Measurements from ENCODE around the gene CYP26A1. TPM values are rescaled to one million over a fixed set of nuclear protein-coding genes. Genes with fewer than 3 reads are reported as not detected.

The CYP26A1 gene
- total and polyA plus RNA-seq, 4 donors = 0.08 to 1.4 (median 0.29) TPM; not detected in 1

GRCh38 chr10:93086289-93086688, 12.6 kb downstream of the CYP26A1 start:
- H3K4me1 ChIP-seq (ENCODE audit: control insufficient read depth in 4 of 4, insufficient read depth in 4 of 4, low read length in 3 of 4) = no peaks in the 10 kb centered on the region
- TF ChIP-seq RXRA (IDR thresholded peaks at IDR 0.05) (no peak), YY1 (IDR thresholded peaks at IDR 0.05) (no peak), HNF4G (IDR thresholded peaks at IDR 0.05) (no peak), REST (IDR thresholded peaks at IDR 0.05) (no peak), TAF1 (conservative IDR thresholded peaks at IDR 0.05) (no peak)
- TF ChIP-seq, protein P1, sequence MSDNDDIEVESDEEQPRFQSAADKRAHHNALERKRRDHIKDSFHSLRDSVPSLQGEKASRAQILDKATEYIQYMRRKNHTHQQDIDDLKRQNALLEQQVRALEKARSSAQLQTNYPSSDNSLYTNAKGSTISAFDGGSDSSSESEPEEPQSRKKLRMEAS (IDR thresholded peaks at IDR 0.05) = no peak
- H3K27ac ChIP-seq (ENCODE audit: low read depth in 1 of 2, low read length in 2 of 2) = no peak overlapping the region
- 95% methylated on average over 6 of the region's 6 CpGs for WGBS
- H3K36me3 ChIP-seq (ENCODE audit: control insufficient read depth in 4 of 4, insufficient read depth in 3 of 4, low read depth in 1 of 4, low read length in 3 of 4) = no peaks in the 10 kb centered on the region
- no peak overlapping the region for H3K4me3 ChIP-seq (ENCODE audit: low read depth in 1 of 3, low read length in 3 of 3)
- DNase-seq (ENCODE audit: low spot score) = no peak
- no peaks in the 10 kb centered on the region for H3K9me3 ChIP-seq (ENCODE audit: control insufficient read depth in 4 of 4, low read length in 3 of 4)
- H3K27me3 ChIP-seq (ENCODE audit: control insufficient read depth in 4 of 4, insufficient read depth in 4 of 4, low read length in 3 of 4) = no peaks in the 10 kb centered on the region
- H3K9ac ChIP-seq (ENCODE audit: low read depth in 1 of 2, low read length in 2 of 2) = no peak overlapping the region

GRCh38 chr10:93087846-93088245, 14.2 kb downstream of the CYP26A1 start:
- no peak for TF ChIP-seq HNF4A (conservative IDR thresholded peaks at IDR 0.05)
- TF ChIP-seq YY1 (IDR thresholded peaks at IDR 0.05) = no peak
- TF ChIP-seq, protein P1 (IDR thresholded peaks at IDR 0.05) = no peak
- TF ChIP-seq NR2F2 (IDR thresholded peaks at IDR 0.05) = no peak
- no peak for TF ChIP-seq JUND (IDR thresholded peaks at IDR 0.05)
- no peak for TF ChIP-seq CTCF (IDR thresholded peaks at IDR 0.05; ENCODE audit: low read depth, low read length, missing input control)
- TF ChIP-seq GABPA (IDR thresholded peaks at IDR 0.05 in 1 of 2, conservative IDR thresholded peaks at IDR 0.05 in 1 of 2) = no peak
- TF ChIP-seq RXRA (IDR thresholded peaks at IDR 0.05) = no peak
- no peak for TF ChIP-seq ATF3 (IDR thresholded peaks at IDR 0.05)
- no peak for TF ChIP-seq TAF1 (conservative IDR thresholded peaks at IDR 0.05)
- TF ChIP-seq FOXA2 (IDR thresholded peaks at IDR 0.05) = no peak
- Histone ChIP-seq H3K4me3 (ENCODE audit: low read depth in 1 of 3, low read length in 3 of 3) (no peak overlapping the region), H3K27ac (ENCODE audit: low read depth in 1 of 2, low read length in 2 of 2) (no peak overlapping the region), H3K4me1 (ENCODE audit: control insufficient read depth in 4 of 4, insufficient read depth in 4 of 4, low read length in 3 of 4) (no peaks in the 10 kb centered on the region), H3K27me3 (ENCODE audit: control insufficient read depth in 4 of 4, insufficient read depth in 4 of 4, low read length in 3 of 4) (no peaks in the 10 kb centered on the region), H3K36me3 (ENCODE audit: control insufficient read depth in 4 of 4, insufficient read depth in 3 of 4, low read depth in 1 of 4, low read length in 3 of 4) (no peaks in the 10 kb centered on the region), H3K9me3 (ENCODE audit: control insufficient read depth in 4 of 4, low read length in 3 of 4) (no peaks in the 10 kb centered on the region), H3K9ac (ENCODE audit: low read depth in 1 of 2, low read length in 2 of 2) (no peak overlapping the region)
- WGBS = 90% methylated on average over 3 of the region's 3 CpGs
- no peak for DNase-seq (ENCODE audit: low spot score)

Measured in liver (tissue), 9 donors.